ENCODE data around the gene CHD5. TPM values are rescaled to one million over a fixed set of nuclear protein-coding genes. Genes with fewer than 3 reads are reported as not detected.

CHD5 gene
- total RNA-seq, 1 donor from 2014 or later, result 0.78 TPM

DNA sequence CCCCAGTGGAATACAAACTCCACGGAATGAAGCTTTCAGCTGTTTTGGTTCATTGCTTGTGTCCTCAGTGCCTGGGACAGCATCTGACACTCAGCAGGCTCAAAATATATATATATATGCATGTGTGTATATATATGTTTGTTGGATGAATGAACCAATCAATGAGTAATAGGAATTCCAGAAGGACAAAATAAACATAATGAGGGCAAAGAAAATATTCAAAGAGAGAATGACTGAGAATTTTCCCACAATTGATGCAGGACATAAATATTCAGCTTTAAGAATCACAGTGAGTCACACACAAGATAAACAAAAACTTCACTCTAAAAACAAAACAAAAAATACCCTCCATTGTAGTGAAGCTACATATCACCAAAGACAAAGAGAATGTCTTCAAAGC, 64.0 kb downstream of the CHD5 start:
- peaks cover 12% of the 10 kb centered on the region for H3K27me3 Mint-ChIP-seq (ENCODE audit: low read depth)
- DNase-seq (ENCODE audit: low spot score), result no peak
- no peaks in the 10 kb centered on the region for H3K36me3 Mint-ChIP-seq (ENCODE audit: low read depth)
- intact Hi-C loops (cut with micrococcal nuclease), result no loop called here
- H3K4me1 Mint-ChIP-seq (ENCODE audit: low read depth), result peaks cover 7% of the 10 kb centered on the region
- no peak overlapping the region for H3K4me3 Mint-ChIP-seq (ENCODE audit: low read depth)
- no peak overlapping the region for H3K27ac Mint-ChIP-seq
- H3K9me3 Mint-ChIP-seq, result peaks cover 6% of the 10 kb centered on the region

DNA sequence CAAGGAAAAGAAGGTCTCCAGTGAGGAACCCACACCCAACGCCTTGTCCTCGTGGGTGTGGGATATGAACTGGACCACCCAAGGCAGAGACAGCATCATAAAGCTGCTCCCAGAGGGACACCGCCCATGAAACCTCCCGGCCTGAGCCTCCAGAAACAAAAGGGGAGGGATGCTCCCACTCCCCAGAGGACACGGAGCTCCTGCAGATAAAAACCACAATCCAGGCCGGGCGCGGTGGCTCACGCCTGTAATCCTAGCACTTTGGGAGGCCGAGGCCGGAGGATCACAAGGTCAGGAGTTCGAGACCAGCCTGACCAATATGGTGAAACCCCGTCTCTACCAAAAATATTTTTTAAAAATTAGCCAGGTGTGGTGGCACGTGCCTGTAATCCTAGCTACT, 66.4 kb downstream of the CHD5 start:
- intact Hi-C loops (cut with micrococcal nuclease), result no loop called here
- Mint-ChIP-seq H3K9me3 (peaks cover 6% of the 10 kb centered on the region), H3K4me1 (ENCODE audit: low read depth) (peaks cover 7% of the 10 kb centered on the region), H3K27me3 (ENCODE audit: low read depth) (peaks cover 12% of the 10 kb centered on the region), H3K4me3 (ENCODE audit: low read depth) (no peak overlapping the region), H3K27ac (no peak overlapping the region), H3K36me3 (ENCODE audit: low read depth) (no peaks in the 10 kb centered on the region)
- DNase-seq (ENCODE audit: low spot score), result no peak

DNA sequence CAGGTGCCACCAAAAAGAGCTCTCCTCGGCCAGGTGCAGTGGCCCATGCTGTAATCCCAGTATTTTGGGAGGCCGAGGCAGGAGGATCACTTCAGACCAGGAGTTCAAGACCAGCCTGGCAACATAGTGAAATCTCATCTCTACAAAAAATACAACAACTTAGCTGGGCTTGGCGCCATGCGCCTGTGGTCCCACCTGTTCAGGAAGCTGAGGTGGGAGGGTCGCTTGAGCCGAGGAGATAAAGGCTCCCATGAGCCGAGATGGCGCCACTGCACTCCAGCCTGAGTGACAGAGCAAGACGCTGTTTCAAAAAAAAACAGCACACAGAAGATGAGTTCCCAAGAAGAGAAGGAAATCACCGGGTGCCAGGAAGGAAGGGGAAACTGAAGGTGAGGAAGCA, 67.0 kb downstream of the CHD5 start:
- Mint-ChIP-seq H3K36me3 (ENCODE audit: low read depth) (no peaks in the 10 kb centered on the region), H3K4me3 (ENCODE audit: low read depth) (no peak overlapping the region), H3K27me3 (ENCODE audit: low read depth) (peaks cover 12% of the 10 kb centered on the region), H3K9me3 (peaks cover 6% of the 10 kb centered on the region), H3K27ac (no peak overlapping the region), H3K4me1 (ENCODE audit: low read depth) (peaks cover 7% of the 10 kb centered on the region)
- intact Hi-C loops (cut with micrococcal nuclease), result no loop called here
- DNase-seq (ENCODE audit: low spot score), result no peak

DNA sequence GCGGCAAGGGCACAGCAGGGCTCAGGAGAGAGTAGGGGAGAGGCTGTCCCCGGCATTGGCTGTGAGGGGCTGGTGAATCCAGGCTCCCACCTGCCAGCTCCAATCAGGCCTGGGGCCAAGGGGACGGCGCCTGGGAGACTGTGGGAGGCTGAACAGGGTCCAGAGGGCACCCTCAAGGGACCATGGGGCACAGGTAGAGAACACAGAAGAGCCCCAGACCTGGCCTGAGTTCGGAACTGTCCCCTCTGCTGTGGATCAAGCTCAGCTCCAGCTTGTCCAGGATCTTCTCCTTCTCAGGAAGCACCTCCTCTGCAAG, 67.5 kb downstream of the CHD5 start:
- Mint-ChIP-seq H3K4me1 (ENCODE audit: low read depth) (peaks cover 7% of the 10 kb centered on the region), H3K27me3 (ENCODE audit: low read depth) (peaks cover 12% of the 10 kb centered on the region), H3K27ac (no peak overlapping the region), H3K9me3 (peaks cover 6% of the 10 kb centered on the region), H3K36me3 (ENCODE audit: low read depth) (no peaks in the 10 kb centered on the region), H3K4me3 (ENCODE audit: low read depth) (no peak overlapping the region)
- DNase-seq (ENCODE audit: low spot score), result no peak
- intact Hi-C loops (cut with micrococcal nuclease), result no loop called here

DNA sequence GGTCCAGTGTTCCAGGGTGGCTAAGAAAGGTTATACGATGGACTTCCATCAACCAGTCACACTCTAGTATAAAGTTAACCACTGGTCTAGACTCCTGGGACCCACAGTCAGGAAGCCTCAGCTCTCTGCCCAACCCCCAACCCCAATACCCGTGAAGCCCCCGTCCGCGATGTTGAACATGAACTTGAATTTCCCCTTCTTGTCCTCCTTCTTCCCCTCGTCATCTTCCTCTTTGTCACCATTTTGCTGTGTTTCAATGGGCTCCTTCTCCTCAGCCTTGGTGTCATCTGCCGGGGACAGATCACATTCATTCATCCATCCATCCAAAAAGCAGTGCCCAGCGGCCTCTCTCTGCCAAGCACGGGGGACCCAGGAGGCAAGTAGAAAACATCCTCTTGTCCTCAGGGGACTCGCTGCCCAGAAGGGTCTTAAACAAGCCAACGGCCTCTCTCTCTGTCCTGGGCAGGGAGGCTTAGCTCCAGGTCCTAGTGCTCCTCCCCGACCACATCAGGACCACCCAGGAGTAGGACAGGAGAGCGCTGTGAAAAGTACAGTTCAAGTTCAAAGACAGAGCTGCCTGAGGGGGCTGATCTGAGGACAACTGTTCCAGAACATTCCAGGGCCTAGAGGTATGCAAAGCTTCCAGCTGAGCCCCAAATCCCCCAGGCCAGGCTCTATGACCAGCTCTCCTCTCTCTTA, 68.0 kb downstream of the CHD5 start:
- Mint-ChIP-seq H3K9me3 (peaks cover 5% of the 10 kb centered on the region), H3K4me1 (ENCODE audit: low read depth) (peaks cover 7% of the 10 kb centered on the region), H3K4me3 (ENCODE audit: low read depth) (no peak overlapping the region), H3K27ac (no peak overlapping the region), H3K27me3 (ENCODE audit: low read depth) (peaks cover 12% of the 10 kb centered on the region), H3K36me3 (ENCODE audit: low read depth) (no peaks in the 10 kb centered on the region)
- intact Hi-C loops (cut with micrococcal nuclease), result no loop called here
- no peak for DNase-seq (ENCODE audit: low spot score)

DNA sequence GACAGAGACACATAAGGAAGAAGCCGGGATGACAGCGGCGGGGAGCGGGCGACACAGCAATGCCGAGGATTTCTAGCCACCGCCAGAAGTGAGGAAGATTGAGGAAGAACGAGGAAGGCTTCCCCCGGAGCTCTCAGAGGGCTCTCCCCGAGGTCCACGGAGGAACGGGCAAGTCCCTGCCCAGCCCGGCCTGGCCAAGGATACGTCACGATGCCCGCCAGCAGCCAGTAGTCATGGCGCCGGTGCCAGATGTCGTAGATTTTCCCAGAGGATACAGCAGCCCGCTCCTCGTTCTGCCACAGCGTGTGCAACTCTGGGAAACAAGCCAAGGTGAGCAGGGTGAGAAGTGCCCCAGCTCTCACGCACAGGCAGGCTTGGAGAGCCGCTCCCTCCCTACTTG, 68.5 kb downstream of the CHD5 start:
- Mint-ChIP-seq H3K36me3 (ENCODE audit: low read depth) (no peaks in the 10 kb centered on the region), H3K4me3 (ENCODE audit: low read depth) (no peak overlapping the region), H3K9me3 (no peaks in the 10 kb centered on the region), H3K27me3 (ENCODE audit: low read depth) (peaks cover 7% of the 10 kb centered on the region), H3K27ac (no peak overlapping the region), H3K4me1 (ENCODE audit: low read depth) (peaks cover 3% of the 10 kb centered on the region)
- DNase-seq (ENCODE audit: low spot score), result no peak
- intact Hi-C loops (cut with micrococcal nuclease), result no loop called here

DNA sequence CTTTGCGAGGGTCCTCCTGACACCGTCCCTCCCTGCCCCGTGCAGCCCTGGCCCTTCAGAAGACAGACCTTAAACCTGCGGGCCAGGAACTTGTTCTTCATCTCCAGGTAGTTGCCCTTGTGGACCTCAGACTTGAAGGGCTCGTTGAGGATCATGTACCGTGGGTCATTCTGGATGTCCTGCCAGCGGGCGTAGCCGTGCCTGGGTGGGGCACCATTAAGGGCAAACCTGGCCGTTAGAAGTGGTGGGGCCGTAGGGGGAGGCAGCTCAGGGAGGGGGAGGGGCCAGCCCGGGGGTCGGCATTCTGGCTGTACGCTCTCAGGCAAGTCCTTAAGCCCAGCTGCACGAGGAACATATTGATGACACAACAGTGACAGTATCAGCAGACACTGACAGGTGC, 69.8 kb downstream of the CHD5 start:
- no peak overlapping the region for H3K4me3 Mint-ChIP-seq (ENCODE audit: low read depth)
- no peak overlapping the region for H3K27ac Mint-ChIP-seq
- no peaks in the 10 kb centered on the region for H3K4me1 Mint-ChIP-seq (ENCODE audit: low read depth)
- intact Hi-C loops (cut with micrococcal nuclease), result no loop called here
- peaks cover 3% of the 10 kb centered on the region for H3K27me3 Mint-ChIP-seq (ENCODE audit: low read depth)
- no peaks in the 10 kb centered on the region for H3K9me3 Mint-ChIP-seq
- H3K36me3 Mint-ChIP-seq (ENCODE audit: low read depth), result no peaks in the 10 kb centered on the region
- DNase-seq (ENCODE audit: low spot score), result no peak

DNA sequence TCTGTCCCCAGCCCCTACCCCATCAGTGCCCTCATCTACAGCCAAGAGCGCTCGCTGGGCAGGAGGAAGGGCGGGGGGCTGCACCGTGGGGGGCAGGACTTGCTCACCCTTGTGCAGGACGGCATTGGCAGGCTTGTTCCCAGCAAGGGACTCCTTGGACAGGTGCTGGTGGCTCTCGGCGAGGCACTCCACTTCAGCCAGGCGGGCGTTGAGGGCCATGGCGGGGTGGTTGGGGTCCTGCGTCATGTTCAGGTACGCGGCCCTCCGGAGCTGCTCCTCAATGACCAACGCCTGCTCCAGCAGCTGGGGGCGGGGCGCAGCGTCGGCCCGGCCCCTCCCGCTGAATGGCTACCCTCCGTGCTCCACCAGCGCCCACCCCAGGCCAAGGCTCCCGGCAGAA, 70.4 kb downstream of the CHD5 start:
- Mint-ChIP-seq H3K4me3 (ENCODE audit: low read depth) (no peak overlapping the region), H3K4me1 (ENCODE audit: low read depth) (no peaks in the 10 kb centered on the region), H3K36me3 (ENCODE audit: low read depth) (no peaks in the 10 kb centered on the region), H3K27me3 (ENCODE audit: low read depth) (peaks cover 3% of the 10 kb centered on the region), H3K9me3 (no peaks in the 10 kb centered on the region), H3K27ac (no peak overlapping the region)
- intact Hi-C loops (cut with micrococcal nuclease), result no loop called here
- no peak for DNase-seq (ENCODE audit: low spot score)

DNA sequence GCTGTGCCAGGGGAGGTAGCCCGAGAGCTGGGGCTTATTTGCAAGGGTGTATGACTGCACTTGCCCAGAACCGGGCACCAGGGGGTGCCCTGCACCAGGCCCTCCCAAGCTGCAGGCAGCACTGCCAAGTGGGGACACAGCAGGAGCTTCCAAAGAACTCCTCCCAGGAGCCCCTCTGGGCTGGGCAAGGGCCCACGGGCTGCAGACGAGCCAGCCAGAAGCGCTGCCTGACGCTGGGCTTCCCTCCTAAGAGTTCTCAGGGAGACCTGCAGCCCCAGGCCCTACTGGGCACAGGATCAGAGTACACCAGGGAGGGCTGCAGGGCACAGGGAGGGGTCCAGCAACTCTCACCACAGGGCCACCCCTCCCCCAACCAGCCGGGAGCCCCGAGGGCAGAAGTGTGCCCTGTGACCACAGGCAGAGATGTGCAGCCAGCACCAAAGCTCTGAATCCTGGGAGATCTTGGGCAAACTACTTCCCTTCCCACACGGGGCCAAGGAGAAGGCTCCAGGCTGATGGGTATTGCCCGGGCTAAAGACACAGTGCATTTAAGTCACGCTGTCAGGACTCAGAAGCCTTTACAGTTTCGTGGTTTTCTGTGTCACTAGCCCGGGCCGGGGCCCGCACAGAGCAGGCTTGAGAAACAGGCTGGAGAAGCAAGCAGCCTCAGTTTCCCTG, 71.0 kb downstream of the CHD5 start:
- Mint-ChIP-seq H3K36me3 (ENCODE audit: low read depth) (no peaks in the 10 kb centered on the region), H3K27me3 (ENCODE audit: low read depth) (peaks cover 2% of the 10 kb centered on the region), H3K4me1 (ENCODE audit: low read depth) (no peaks in the 10 kb centered on the region), H3K9me3 (no peaks in the 10 kb centered on the region), H3K4me3 (ENCODE audit: low read depth) (no peak overlapping the region), H3K27ac (no peak overlapping the region)
- peak; percentile 30 for DNase-seq (ENCODE audit: low spot score)
- intact Hi-C loops (cut with micrococcal nuclease), result no loop called here

DNA sequence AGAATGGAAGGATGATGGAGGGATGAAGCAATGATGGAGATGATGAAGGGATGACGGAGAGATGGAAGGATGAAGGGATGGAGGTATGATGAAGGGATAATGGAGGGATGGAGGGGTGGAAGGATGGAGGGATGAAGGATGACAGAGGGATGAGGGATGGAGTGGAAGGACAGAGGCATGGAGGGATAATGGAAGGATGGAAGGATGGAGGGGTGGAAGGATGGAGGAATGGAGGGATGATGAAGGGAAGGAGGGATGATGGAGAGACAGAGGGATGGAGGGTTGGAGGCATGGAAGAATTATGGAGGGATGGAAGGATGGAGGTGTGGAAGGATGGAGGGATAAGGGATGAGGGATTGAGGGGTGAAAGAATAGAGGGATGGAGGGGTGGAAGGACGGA, 71.6 kb downstream of the CHD5 start:
- no peaks in the 10 kb centered on the region for H3K4me1 Mint-ChIP-seq (ENCODE audit: low read depth)
- no peak overlapping the region for H3K27ac Mint-ChIP-seq
- no peaks in the 10 kb centered on the region for H3K36me3 Mint-ChIP-seq (ENCODE audit: low read depth)
- H3K27me3 Mint-ChIP-seq (ENCODE audit: low read depth), result peaks cover 2% of the 10 kb centered on the region
- intact Hi-C loops (cut with micrococcal nuclease), result no loop called here
- H3K4me3 Mint-ChIP-seq (ENCODE audit: low read depth), result no peak overlapping the region
- no peaks in the 10 kb centered on the region for H3K9me3 Mint-ChIP-seq
- no peak for DNase-seq (ENCODE audit: low spot score)

DNA sequence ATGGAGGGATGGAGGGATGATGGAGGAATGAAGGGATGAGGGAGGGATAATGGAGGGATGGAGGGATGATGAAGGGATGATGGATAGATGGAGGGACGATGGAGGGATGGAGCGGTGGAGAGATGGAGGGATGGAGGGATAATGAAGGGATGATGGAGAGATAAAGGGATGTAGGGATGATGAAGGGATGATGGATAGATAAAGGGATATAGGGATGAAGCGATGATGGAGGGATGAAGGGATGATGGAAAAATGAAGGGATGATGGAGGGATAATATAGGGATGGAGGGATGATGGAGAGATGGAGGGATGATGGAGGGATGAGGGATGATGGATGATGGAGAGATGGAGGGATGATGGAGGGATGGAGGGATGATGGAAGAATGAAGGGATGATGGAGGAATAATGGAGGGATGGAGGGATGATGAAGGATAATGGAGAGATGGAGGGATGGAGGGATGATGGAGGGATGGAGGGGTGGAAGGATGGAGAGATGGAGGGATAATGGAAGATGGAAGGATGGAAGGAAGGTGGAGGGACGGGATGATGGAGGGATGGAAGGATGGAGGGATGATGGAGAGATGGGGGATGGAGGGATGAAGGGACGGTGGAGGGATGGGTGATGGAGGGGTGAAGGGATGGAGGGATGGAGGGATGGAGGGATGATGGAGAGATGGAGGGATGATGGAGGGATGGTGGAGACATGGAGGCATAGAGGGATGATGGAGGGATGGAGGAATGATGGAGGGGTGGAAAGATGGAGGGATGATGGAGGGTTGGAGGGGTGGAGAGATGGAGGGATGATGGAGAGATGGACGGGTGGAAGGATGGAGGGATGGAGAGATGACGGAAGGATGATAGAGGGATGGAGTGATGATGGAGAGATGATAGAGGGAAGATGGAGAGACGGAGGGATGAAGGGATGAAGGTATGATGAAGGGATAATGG, 72.4 kb downstream of the CHD5 start:
- no peaks in the 10 kb centered on the region for H3K4me1 Mint-ChIP-seq (ENCODE audit: low read depth)
- no peak for DNase-seq (ENCODE audit: low spot score)
- no peak overlapping the region for H3K27ac Mint-ChIP-seq
- H3K4me3 Mint-ChIP-seq (ENCODE audit: low read depth), result no peak overlapping the region
- no peaks in the 10 kb centered on the region for H3K9me3 Mint-ChIP-seq
- intact Hi-C loops (cut with micrococcal nuclease), result no loop called here
- H3K27me3 Mint-ChIP-seq (ENCODE audit: low read depth), result peaks cover 2% of the 10 kb centered on the region
- H3K36me3 Mint-ChIP-seq (ENCODE audit: low read depth), result no peaks in the 10 kb centered on the region

DNA sequence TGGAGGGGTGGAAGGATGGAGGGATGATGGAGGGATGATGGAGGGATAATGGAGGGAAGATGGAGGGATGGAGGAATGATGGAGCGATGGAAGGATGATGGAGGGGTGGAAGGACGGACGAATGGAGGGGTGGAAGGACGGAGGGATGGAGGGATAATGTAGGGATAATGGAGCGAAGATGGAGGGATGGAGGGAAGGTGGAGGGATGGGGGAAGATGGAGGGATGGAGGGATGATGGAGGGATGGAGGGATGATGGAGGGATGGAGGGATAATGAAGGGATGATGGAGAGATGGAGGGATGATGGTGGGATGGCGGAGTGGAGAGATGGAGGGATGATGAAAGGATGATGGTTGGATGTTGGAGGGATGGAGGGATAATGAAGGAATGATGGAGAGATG, 73.1 kb downstream of the CHD5 start:
- Mint-ChIP-seq H3K27ac (no peak overlapping the region), H3K9me3 (no peaks in the 10 kb centered on the region), H3K4me3 (ENCODE audit: low read depth) (no peak overlapping the region), H3K36me3 (ENCODE audit: low read depth) (no peaks in the 10 kb centered on the region), H3K4me1 (ENCODE audit: low read depth) (no peaks in the 10 kb centered on the region), H3K27me3 (ENCODE audit: low read depth) (no peaks in the 10 kb centered on the region)
- no peak for DNase-seq (ENCODE audit: low spot score)
- intact Hi-C loops (cut with micrococcal nuclease), result no loop called here

DNA sequence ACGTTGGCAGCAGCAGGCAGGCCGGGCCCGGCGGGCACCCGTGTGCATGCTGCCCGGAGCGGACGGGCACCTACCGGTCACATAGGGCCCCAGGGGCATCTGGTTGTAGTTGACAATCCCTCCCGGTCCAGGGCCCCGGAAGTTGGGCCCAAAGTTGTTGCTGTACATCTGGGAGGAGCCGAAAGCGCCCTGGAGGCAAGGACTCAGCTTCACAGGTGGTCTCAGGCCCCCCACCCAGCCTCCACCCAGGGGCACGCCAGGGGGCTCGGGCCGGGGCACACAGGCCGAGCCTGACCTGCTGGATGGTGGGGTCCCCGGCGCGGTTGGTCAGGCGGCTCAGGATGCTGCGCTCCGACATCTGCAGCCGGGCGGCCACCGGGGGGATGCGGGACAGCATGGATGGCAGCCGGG, 73.8 kb downstream of the CHD5 start:
- intact Hi-C loops (cut with micrococcal nuclease), result no loop called here
- Mint-ChIP-seq H3K9me3 (no peaks in the 10 kb centered on the region), H3K27me3 (ENCODE audit: low read depth) (no peaks in the 10 kb centered on the region), H3K4me1 (ENCODE audit: low read depth) (no peaks in the 10 kb centered on the region), H3K4me3 (ENCODE audit: low read depth) (no peak overlapping the region), H3K27ac (no peak overlapping the region), H3K36me3 (ENCODE audit: low read depth) (no peaks in the 10 kb centered on the region)
- no peak for DNase-seq (ENCODE audit: low spot score)

All from activated T-helper 2 cell treated with anti-CD3 and anti-CD28 coated beads, Interferon-gamma antibody, Interleukin-2, Interleukin-4, amounts not matched to agents 10 μg/mL and 5 μg/mL and 100 μg/mL, durations not matched to agents 14 hours and 24 hours and 36 hours (primary cell).